Ovary (tissue), 9 donors: ENCODE data around the gene BABAM2. TPM values are rescaled to one million over a fixed set of nuclear protein-coding genes. Genes with fewer than 3 reads are reported as not detected.

ENCODE experiments used
- DNase-seq, 5 donors: peaks; one replicate each; pipeline ENCODE4 v3.0.0-alpha.2; 2019 to 2020
- H3K27ac ChIP-seq, 2 donors: fragments of 200-600 bp; one replicate each; pipeline versions ENCODE4 v1.5.1 to v1.8.0; 2019 to 2022
- H3K27me3 ChIP-seq: fragments of 200-600 bp; one replicate; pipeline ENCODE4 v1.8.0; 2022
- H3K36me3 ChIP-seq: fragments of 200-600 bp; sonication (generic); one replicate; pipeline ENCODE4 v1.5.1; 2019
- H3K4me1 ChIP-seq: one replicate; pipeline ENCODE4 v1.8.1; 2013; ENCODE audit warnings: mild to moderate bottlenecking, moderate library complexity; ENCODE audit not compliant: insufficient read depth
- H3K4me3 ChIP-seq: fragments of 200-600 bp; sonication (generic); one replicate; pipeline ENCODE4 v1.5.1; 2017
- H3K9me3 ChIP-seq, 2 donors: fragments of 200-600 bp in 1 of 2; sonication (generic) in 1 of 2; one replicate each; pipeline versions ENCODE4 v1.5.1 to v1.8.1; 2013 to 2019; ENCODE audit warnings: mild to moderate bottlenecking in 1 of 2, moderate library complexity in 1 of 2
- EP300 ChIP-seq: sonication (generic); formaldehyde crosslinking; IDR thresholded peaks from one replicate; pipeline ENCODE4 v1.6.1; 2017; ENCODE audit warnings: antibody characterized with exemption
- POLR2A ChIP-seq: fragments of 450-650 bp; IDR thresholded peaks from one replicate; pipeline ENCODE4 v1.6.1; 2017; ENCODE audit warnings: antibody characterized with exemption, mild to moderate bottlenecking, moderate library complexity
- WGBS, 3 donors: extraction: QIAGEN DNeasy Blood & Tissue Kit in 1 of 3; methylation state at CpG; one replicate each; pipeline versions ENCODE4 v1.1.5 to v1.1.7; 2013 to 2017; 5-methylcytosine and 5-hydroxymethylcytosine counted together
- intact Hi-C, 4 donors: fragments of 100-400 bp; cut with DNase I; formaldehyde crosslinking; loops; one replicate each; pipeline versions ENCODE4 v1.11.0 to v1.15.1; 2022 to 2023
- polyA plus RNA-seq, 2 donors: library from polyadenylated mRNA; stranded (reverse); fragments of 200-250 nt in 1 of 2; fragments of 350-450 nt in 1 of 2; fragmentation: Illumina TruSeq in 1 of 2; extraction: RNeasy Lipid Tissue Mini Kit (QIAGEN cat#74804) in 1 of 2; gene quantifications; one replicate each; pipeline ENCODE4 v1.2.3, GENCODE V29; 2013 to 2014
- total RNA-seq, 7 donors: library from RNA; depleted of rRNA in 2 of 7; stranded (reverse); fragments of >200 nt in 2 of 7; fragmentation: NEBNext Ultra II Directional in 3 of 7; extraction: Animal tissue kit (Norgen Biotek cat#: 25700) in 3 of 7; gene quantifications; one replicate each; pipeline versions ENCODE4 v1.1.0 to v1.2.4, GENCODE V29; 2016 to 2023
- TF ChIP-seq, protein P1 (sequence below), 3 donors: fragments of 450-650 bp in 2 of 3; fragments of 200-600 bp in 1 of 3; IDR thresholded peaks; one replicate each; pipeline versions ENCODE4 v1.5.1 to v1.8.0; 2016 to 2022; ENCODE audit warnings: antibody characterized with exemption in 3 of 3, mild to moderate bottlenecking in 1 of 3
- donor health status: DM: no; HTN: no; CAD: no; lungs with moderate emphysema.
- donor health status: DM: no; HTN: no; CAD: no.
- donor health status: Bipolar disorder and iron deficiency.
- donor health status: DM: yes; HTN: yes; CAD: no.
- donor health status: DM: no; HTN: no; CAD: no.
- donor health status: DM: yes; HTN: yes; CAD: no.

BABAM2 gene
- total and polyA plus RNA-seq, 9 donors: 22.0 to 96.7 (median 46.8) TPM

DNA sequence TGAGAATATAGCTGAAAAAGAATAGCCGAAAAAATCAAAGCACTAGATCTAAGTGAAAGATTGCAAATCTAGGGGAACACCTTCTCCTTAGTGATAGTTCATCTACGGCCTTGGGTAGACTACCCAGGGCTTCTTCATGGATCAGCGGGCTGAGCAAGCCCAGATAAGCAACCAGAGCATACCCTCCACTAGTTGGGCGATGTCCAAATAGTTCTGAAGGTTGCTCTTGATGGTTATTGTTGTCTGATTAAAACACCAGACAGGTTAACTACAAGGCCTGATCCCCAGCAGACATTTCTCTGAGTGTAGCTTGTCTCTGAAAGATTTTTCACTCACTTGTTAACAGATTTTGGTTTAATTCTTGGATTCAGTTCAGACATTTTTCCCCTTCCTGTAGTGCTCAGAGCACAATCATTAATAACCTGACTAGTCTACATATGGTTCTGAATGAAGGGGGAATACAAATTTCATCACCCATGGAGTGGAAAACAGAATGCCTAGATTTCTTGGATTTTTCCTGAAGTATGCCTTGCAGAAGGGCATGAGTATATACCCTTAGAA lies 99.6 kb downstream of the BABAM2 start:
- DNase-seq: no peak
- Histone ChIP-seq H3K27me3 (no peaks in the 10 kb centered on the region), H3K27ac (no peak overlapping the region), H3K9me3 (no peaks in the 10 kb centered on the region), H3K4me1 (peaks cover 1% of the 10 kb centered on the region), H3K36me3 (no peaks in the 10 kb centered on the region), H3K4me3 (no peak overlapping the region)
- 94 to 98% (median 97%) methylated on average over 4 of the region's 4 CpGs for WGBS, 3 donors
- TF ChIP-seq, protein P1, sequence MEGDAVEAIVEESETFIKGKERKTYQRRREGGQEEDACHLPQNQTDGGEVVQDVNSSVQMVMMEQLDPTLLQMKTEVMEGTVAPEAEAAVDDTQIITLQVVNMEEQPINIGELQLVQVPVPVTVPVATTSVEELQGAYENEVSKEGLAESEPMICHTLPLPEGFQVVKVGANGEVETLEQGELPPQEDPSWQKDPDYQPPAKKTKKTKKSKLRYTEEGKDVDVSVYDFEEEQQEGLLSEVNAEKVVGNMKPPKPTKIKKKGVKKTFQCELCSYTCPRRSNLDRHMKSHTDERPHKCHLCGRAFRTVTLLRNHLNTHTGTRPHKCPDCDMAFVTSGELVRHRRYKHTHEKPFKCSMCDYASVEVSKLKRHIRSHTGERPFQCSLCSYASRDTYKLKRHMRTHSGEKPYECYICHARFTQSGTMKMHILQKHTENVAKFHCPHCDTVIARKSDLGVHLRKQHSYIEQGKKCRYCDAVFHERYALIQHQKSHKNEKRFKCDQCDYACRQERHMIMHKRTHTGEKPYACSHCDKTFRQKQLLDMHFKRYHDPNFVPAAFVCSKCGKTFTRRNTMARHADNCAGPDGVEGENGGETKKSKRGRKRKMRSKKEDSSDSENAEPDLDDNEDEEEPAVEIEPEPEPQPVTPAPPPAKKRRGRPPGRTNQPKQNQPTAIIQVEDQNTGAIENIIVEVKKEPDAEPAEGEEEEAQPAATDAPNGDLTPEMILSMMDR (IDR thresholded peaks at IDR 0.05): no peak
- no peak for TF ChIP-seq POLR2A
- no peak for TF ChIP-seq EP300
- intact Hi-C loops: no loop called here

DNA sequence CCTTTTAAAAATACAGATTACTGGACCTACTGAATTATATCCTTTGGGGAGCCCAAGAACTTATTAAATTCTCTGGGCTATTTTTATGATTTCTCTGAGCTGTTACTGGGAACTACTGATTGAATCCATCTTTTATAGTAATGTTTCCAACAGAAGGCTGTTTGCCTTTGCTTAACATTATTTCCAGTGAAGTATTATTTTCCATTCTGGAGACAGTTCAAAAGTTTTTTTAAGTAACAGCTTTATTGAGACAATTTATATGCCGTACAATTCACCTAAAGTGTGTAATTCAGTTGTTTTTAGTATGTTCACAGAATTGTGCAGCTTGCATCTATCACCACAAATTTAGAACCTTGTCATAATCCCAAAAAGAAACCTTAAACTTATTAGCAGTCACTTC lies 100.6 kb downstream of the BABAM2 start:
- intact Hi-C loops: no loop called here
- Histone ChIP-seq H3K9me3 (no peaks in the 10 kb centered on the region), H3K36me3 (no peaks in the 10 kb centered on the region), H3K27me3 (no peaks in the 10 kb centered on the region), H3K27ac (no peak overlapping the region), H3K4me1 (peaks cover 1% of the 10 kb centered on the region), H3K4me3 (no peak overlapping the region)
- TF ChIP-seq EP300 (no peak), POLR2A (no peak)
- TF ChIP-seq, protein P1 (IDR thresholded peaks at IDR 0.05): no peak
- DNase-seq: no peak
- 60 to 84% (median 82%) methylated on average over 1 of the region's 1 CpG for WGBS, 3 donors

DNA sequence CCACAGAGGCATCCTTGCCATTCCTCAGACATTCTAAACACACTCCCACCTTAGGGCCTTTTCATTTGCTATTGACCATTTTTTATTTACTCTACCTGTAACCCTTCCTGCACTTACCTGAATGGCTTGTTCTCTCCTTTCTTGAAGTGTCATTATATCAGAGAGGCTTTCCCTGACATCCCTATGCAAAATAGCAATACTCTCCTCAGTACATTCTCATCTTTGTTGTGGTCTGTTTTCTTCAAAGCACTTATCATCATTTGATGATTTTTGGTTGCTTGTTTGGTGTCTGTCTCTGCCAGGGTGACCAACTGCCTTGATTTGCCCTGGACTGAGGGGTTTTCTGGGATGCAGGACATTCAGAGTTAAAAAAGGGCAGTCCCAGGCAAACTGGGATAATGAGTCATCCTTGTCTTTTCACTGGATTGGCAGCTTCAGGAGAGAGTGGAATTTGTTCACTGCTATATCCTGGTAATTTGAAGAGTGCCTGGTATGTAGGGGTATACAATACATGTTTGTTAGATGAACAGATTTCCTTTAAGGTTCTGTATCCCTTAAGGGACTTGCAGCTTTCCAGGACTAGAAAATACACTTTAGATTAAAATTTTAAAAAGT lies 102.4 kb downstream of the BABAM2 start:
- H3K4me3 ChIP-seq: no peak overlapping the region
- no peaks in the 10 kb centered on the region for H3K9me3 ChIP-seq
- DNase-seq: no peak
- intact Hi-C loops: no loop called here
- H3K4me1 ChIP-seq: no peaks in the 10 kb centered on the region
- H3K27me3 ChIP-seq: no peaks in the 10 kb centered on the region
- H3K36me3 ChIP-seq: no peaks in the 10 kb centered on the region
- no peak overlapping the region for H3K27ac ChIP-seq
- TF ChIP-seq POLR2A (no peak), EP300 (no peak)
- TF ChIP-seq, protein P1 (IDR thresholded peaks at IDR 0.05): no peak

DNA sequence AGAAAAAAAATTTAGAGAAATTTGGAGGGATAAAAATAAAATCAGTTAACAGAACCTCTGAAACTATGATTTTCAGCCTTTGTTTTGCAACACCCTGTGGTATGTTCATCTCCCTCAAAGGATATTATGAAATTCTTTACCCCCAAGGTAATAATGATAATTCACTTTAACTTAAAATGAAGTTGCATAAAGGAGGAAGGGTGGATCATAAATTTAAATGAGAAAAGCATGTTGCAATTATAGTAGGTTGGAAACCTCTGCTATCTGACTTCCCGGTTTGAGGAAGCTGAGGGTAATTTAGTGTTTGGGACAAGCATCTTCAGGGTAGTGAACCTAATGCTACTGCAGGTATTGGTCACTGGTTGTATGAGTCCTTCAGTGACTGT lies 102.9 kb downstream of the BABAM2 start:
- WGBS, 3 donors: 58 to 89% (median 64%) methylated on average over 1 of the region's 1 CpG
- Histone ChIP-seq H3K9me3 (no peaks in the 10 kb centered on the region), H3K27me3 (no peaks in the 10 kb centered on the region), H3K27ac (no peak overlapping the region), H3K4me1 (no peaks in the 10 kb centered on the region), H3K4me3 (no peak overlapping the region), H3K36me3 (no peaks in the 10 kb centered on the region)
- TF ChIP-seq, protein P1 (IDR thresholded peaks at IDR 0.05): no peak
- no peak for TF ChIP-seq POLR2A
- no peak for TF ChIP-seq EP300
- intact Hi-C loops: no loop called here
- DNase-seq: no peak
